Tongue (tissue), 2 donors: ENCODE measurements around the gene CDK14. TPM values are rescaled to one million over a fixed set of nuclear protein-coding genes. Genes with fewer than 3 reads are reported as not detected.

Experiments used
- DNase-seq: peaks from one replicate; pipeline ENCODE4 v3.0.0-alpha.2; 2015
- total RNA-seq: library from RNA; depleted of rRNA; stranded (reverse); fragments of >200 nt; gene quantifications from one replicate; pipeline ENCODE4 v1.2.3, GENCODE V29; 2014

CDK14 gene
- total RNA-seq, 1 donor from 2014 or later, result 29.3 TPM

DNA sequence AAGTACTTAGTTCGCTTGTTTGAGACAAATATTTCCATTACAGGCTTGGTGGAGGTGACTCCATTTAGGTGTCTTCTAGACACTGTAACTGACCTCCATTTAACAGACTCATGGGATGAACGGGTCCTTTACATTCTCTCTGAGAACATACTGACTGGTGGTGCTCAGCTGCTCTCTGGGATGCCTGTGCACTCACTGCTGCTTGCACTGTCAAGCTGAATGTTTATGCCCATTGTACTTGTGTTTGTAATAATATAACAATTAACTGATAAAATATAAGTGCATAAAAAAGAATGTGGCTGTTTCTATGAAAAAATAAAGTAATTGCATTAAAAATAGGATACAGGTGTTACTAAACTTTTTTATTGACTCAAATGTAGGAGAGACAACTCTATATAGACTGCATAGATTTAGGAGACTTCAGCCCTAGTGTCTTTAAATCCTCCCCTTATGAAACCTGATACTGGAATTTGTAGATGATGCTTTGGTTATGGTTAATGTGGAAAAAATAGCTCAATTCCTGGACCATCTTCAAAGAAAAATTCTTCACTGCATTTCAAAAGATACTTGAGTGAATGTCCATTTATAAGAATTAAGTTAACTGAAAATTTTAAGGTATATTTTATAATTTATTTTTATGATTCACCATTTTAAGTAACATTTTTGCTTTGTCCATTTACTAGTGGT is 85.4 kb downstream of the CDK14 start:
- DNase-seq, result peak; percentile 36

GRCh38 chr7:90686146-90686545 is 90.0 kb downstream of the CDK14 start:
- no peak for DNase-seq

DNA sequence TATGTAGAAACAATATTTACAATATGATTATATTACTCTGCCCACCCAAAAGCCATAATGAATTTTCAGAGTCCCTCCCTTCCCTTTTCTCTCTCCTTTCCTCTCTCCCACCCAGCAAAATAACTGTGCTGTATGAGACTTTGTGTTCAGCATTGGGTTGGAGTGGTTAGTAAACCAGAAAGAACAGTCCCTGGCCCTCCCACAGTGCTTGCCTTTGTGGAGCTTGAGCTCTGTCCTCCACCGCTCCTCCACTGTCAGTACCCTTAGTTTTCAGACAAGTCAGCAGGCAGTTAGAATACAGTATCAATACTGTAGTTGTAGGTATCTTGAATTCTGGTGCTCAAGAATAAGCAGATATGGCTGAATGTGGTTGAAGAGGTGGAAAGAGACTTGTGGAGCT is 92.7 kb downstream of the CDK14 start:
- DNase-seq, result no peak

GRCh38 chr7:90689260-90689659 is 93.1 kb downstream of the CDK14 start:
- no peak for DNase-seq

DNA sequence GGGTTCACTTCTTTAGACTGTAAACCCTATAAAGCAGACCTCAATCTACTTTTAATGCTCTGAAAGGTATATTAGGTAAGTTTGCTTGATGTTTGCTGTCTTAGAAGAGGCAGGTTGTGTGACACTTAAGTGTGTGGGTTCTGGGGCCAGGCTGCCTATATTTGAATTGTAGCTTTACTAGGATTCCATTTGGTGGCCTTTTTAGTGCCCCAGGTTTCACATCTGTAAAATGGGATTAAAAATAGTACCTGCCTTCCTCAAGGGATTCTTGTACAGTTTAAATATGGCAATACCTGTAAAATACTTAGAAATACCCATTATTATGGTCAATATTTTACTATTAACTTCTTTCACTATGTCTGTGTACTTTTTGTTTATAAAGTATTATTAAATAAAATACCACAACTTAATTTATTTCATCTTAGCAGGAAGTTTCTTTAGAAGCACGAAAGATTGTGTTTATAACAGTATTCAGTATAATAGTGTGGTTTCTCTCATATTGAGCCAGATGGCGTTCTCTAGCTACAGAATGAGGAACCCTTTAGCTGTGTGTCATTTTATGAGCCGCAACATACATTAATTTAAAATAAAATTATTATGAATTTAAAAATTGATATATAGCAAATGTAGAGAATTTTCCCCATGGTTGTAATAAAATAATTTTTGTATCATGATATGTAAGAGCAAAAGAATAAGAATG is 94.2 kb downstream of the CDK14 start:
- no peak for DNase-seq

DNA sequence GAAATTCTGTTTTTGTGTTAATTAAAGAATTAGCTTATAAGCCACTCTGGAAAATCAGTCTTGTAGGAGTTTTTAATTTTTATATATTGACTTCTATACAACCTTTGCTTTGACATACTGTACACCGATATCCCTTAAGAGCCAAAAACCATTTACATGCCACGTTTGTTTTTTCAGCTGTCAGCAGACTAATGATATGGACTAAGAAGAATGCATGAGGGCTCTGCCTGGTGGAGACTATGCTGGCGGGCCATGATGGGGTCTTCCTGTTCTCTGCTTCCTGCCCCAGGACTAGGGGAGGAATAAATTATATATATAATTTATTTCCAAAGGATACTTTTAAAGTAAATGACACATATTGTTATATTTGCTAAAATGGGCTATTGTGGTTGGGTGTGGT is 96.3 kb downstream of the CDK14 start:
- DNase-seq, result no peak

- DNase-seq, result no peak
These were observed 96.8 kb downstream of the CDK14 start for GRCh38 chr7:90692947-90693346.

DNA sequence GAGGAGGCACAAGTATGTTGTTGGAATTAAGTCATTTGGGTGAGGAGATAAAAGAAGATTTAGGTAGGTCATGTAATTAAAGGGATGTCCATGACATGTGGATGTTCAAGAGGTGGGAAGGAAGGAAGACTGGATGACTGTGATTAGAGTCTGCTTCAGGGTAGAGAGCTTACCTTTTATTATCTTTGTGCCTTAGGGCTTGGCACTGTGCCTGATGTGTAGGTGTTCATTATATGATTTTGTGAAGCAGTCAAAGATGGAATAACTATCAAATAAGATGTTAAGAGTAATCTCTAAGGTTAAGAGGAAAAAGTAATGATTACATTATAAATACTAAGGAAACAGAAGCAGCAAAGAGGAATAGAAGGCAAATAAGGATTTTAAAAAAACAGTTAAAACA is 97.8 kb downstream of the CDK14 start:
- DNase-seq, result no peak

GRCh38 chr7:90698616-90699015 is 102.5 kb downstream of the CDK14 start:
- DNase-seq, result no peak

DNA sequence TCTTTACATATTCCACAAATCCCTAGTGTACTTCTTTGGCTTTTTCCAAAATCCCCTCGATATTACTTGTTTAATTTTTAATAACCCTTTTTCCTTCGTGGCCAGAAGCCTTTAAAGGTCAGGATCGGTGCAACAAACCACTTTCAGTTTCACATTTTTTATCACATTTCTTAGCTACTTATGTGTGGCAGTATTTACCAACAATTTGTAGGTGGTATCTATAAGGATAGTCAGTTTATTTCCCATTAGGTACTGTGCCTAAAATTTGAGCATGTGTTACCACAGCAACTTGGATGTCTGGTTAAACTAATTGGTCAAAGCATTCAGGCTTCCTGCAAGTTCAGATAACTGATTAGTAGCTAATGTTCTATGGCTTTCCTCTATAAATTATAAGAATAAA is 104.9 kb downstream of the CDK14 start:
- DNase-seq, result no peak

DNA sequence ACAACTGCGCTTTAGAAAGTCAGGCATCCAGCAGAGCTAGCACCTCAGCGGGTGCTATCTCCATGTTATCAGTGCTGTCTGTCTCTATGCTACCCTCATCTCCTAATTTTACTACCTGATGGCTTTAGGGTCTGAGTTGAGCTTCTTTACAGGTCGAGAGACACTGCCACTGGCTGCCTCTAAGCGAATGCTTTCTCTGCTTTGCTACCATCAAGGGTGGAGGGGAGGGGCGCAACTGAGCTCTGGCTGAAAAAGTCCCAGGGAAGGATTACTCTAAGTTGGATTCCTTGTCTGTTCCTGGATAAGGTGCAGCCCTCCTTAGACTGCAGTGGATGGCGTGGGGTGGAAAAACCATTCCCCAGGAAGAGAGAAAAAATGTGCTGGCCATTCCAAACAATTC is 105.7 kb downstream of the CDK14 start:
- DNase-seq, result no peak

DNA sequence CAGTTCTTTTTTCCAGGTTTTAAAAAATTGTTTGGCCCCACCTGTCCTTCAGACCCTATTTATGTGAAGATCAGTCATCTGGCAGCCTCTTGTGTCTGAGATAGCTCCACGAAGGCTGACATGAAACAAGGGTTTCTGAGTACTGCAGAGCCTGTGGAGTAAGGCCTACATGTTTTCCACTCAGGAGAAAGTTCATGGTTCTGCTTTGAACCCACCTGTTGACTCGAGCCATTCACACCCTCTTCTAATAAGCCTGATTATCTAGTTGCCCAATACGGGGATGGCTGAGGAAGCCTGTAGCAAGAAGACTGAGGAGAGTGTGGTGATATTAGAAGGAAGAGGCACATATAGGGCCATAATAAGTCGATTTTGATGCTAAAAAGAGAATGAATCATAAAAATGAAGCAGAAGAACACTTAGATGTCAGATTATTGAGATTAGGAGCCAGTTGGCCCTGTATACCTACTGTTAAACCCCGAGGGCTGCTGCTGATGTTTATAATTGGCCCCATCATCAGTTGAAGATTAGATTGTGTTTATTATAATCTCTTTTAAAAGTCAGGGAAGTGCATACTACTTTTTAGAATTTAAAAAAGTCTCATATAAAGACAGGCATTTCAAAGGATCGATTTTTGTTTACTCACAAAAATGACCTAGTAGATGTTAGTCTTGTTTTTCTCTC is 109.4 kb downstream of the CDK14 start:
- DNase-seq, result no peak

GRCh38 chr7:90706072-90706716 is 110.1 kb downstream of the CDK14 start:
- DNase-seq, result no peak

DNA sequence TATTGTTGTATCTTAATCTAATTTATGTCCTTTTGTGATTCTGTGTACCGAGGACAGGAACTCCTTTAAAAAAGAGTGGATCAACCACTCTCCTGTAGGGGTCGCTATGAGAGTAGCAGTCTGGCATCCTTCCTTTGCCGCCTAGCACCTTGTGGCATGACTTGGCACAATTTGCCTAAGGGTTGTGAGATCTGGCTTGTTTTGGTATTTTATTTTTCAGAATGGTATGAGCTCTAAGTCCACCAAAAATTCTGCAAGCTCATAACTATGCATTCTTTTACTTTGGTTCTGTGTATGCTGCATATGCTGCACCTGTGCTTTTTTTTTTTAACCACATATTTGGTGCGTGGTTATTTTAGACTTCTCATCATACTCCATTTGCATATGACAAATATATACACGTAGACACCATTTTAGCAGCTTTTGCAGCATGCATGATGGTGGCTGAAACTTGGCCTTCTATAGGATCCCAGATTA is 112.8 kb downstream of the CDK14 start:
- no peak for DNase-seq

GRCh38 chr7:90709501-90710465 is 113.7 kb downstream of the CDK14 start:
- peak; percentile 43 for DNase-seq

DNA sequence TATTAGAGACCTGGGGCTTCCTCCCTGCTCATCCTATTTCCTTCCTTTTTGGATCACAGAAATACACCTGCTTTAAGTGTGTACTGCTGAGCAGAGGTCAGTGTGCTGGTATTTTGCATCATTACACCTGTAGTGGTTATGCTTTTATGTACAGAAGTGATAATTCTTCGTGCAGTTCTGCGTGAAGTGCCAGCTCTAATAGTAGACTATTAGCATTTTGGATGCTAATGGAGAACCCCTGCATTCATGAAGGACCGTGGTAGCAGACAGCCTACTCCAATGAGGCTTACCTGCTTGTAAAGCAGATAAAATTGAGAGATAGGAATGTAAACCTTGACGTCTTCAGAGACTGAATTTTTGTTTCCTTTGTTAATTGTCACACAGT is 114.3 kb downstream of the CDK14 start:
- no peak for DNase-seq

DNA sequence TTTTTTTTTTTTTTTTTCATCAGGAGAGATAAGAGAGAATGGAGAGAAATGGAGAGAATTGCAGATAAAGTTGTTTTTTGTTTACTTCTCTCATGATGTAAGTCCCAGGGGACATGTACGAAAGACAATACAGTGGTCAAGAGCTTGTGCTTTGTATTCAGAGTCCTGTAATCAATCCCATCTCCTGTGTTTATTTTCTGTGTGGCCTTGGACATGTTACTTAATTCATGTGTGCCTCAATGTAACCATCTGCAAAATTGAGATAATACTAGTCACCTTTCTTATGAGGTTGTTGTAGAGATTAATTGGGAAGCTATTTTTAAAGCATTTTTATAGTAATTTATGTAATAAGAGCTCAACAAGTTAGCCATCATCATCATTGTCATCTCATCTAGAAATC is 117.5 kb downstream of the CDK14 start:
- DNase-seq, result no peak

DNA sequence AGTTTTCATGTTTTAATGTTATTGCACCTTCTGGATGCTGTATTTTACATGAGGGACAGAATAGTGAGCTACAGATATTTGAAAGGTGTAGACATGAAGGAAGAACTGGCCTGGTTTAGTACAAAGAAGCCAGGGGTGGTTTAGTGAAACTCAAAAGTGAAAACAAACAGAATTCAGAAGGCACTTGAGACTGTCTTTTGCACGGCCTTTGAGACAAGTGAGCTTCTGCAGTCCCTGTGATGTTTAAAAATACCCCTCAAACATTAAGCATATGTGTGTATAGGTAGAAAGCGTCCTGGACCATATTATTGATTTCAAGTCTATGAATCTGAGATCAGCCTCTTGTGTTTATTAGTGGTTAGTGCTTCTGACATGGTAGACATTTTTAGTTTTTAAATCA is 118.9 kb downstream of the CDK14 start:
- DNase-seq, result no peak

- peak; percentile 46 for DNase-seq
These were observed 121.4 kb downstream of the CDK14 start for GRCh38 chr7:90717296-90718060.

- no peak for DNase-seq
These were observed 123.0 kb downstream of the CDK14 start for GRCh38 chr7:90719155-90719554.
